ENCODE results near the gene LRRC27.
"Not testable (repeated sequence)": the region's sequence is repeated elsewhere in the genome, so short reads cannot be mapped to it uniquely, and the experiment has no call there.

Gene LRRC27

DNA sequence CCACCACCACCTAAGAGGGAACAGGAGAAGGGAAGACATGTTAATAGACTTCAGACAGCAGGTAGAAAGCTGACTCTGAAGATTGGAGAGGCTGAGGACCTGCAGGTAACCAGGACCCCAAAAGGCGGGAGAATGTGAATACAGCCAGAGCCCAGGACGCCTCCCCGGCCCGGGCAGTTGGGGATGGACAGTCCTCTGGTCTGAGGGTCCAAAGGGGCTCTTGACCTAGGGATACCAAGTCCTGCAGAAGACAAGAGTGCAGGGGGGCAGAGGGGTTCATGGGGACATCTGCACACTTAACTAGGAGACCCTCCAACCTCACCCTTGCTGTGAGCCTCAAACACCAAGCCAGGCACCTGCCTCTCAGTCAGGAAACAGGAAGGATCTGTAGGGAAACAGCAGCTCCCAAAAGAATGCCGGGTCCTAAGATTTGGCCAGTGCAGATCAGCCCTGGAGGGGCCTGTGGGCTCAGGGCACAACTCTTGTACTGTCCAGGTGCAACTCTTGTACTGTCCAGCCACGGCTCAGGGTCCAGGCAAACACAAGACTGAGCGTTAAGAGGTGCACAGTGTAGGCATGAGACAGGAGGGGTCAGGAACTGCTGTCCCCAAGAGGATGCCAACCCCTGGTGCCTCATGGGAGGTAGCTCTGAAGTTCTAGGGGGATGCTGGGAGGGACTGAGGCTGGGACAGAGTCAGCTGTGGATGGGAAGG is 22.0 kb upstream of the LRRC27 start:
- CTCF ChIA-PET = no interaction called here
- TF ChIP-seq CTCF (IDR thresholded peaks at IDR 0.05; ENCODE audit: insufficient read depth, low read length, missing control alignments) = no peak
- POLR2A ChIA-PET = no interaction called here
- DNase-seq (ENCODE audit: low read depth, low spot score) = no peak
- H3K4me3 ChIP-seq (ENCODE audit: low read depth, low read length) = no peak overlapping the region

DNA sequence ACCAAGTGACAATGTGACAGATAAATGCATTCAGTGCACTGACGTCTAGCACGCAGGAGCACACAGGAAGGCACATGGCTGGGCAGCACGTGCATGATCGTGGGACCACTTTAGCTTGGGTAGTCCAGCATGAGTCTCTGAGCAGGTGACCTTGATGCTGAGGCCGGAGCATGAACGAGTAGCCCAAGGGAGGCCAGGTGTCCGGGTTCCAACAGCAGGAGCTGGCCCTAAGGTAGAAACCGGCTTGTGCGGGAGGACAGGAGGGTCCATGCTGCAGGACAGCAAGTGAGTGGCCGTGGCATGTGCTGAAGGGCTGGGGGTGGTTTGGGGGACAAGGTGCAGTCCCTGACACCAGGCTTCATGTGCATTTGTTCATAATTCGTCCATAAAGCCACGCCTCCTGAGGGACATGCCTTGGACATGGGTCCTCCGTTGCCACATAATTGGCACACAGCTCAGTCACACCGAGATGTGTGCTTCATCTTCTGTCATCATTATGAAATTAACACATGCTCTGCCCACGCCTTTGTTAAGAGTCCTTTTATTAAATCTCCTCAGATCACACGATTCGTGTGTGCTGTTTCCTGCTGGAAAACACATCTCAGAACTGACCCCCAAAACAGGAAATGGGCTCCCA is 21.2 kb upstream of the LRRC27 start:
- POLR2A ChIA-PET = no interaction called here
- no peak overlapping the region for H3K4me3 ChIP-seq (ENCODE audit: low read depth, low read length)
- no peak for TF ChIP-seq CTCF (IDR thresholded peaks at IDR 0.05; ENCODE audit: insufficient read depth, low read length, missing control alignments)
- DNase-seq (ENCODE audit: low read depth, low spot score) = no peak
- CTCF ChIA-PET = no interaction called here

GRCh38 chr10:132311338-132311939 is 20.6 kb upstream of the LRRC27 start:
- ChIA-PET CTCF (no interaction called here), POLR2A (no interaction called here)
- DNase-seq (ENCODE audit: low read depth, low spot score) = no peak
- TF ChIP-seq CTCF (IDR thresholded peaks at IDR 0.05; ENCODE audit: insufficient read depth, low read length, missing control alignments) = no peak
- H3K4me3 ChIP-seq (ENCODE audit: low read depth, low read length) = no peak overlapping the region

DNA sequence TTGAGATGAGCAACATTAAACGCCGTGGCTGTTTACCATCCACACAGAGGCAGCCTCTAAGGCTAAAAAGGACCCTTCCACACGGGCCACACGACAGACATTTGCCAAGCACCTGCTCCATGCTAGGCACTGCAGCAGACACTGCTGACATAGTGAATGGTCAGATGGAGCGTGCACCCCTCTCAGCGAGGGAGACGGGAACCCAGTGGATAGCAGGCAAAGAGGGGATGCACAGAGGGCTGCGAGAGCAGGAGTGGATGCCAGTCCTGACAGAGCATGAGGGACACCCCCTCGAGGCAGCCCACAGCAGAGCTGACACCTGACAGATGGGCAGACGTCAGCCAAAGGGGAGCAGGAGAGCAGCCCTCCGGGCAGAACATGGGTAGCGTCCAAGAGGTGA is 18.7 kb upstream of the LRRC27 start:
- no peak for TF ChIP-seq CTCF (IDR thresholded peaks at IDR 0.05; ENCODE audit: insufficient read depth, low read length, missing control alignments)
- H3K4me3 ChIP-seq (ENCODE audit: low read depth, low read length) = no peak overlapping the region
- no peak for DNase-seq (ENCODE audit: low read depth, low spot score)
- ChIA-PET CTCF (no interaction called here), POLR2A (no interaction called here)

DNA sequence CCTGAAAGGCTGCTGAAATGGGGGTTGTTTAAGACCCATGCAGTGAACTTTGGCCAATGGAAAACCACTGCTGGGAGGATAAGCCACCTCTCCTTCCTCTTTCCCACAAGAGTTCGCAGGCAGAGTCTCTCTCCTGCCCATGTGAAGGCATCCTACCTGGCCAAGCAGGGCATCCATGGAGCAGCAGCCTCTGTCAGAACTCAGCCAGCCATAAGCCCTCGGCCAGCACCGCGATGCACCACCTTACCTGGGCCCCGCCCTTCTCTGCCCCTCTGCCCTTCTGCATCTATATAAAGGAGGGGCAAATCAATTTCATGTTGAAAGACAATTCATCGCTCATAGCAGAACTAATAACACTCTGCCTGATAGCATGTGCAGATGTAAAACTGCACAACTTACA is 18.1 kb upstream of the LRRC27 start:
- CTCF ChIA-PET = interaction anchor here (1.3 kb wide), 1 partner anchor 38 kb away, joined by 3 read pairs; no protein-coding TSS in a partner anchor
- POLR2A ChIA-PET = no interaction called here
- TF ChIP-seq CTCF (IDR thresholded peaks at IDR 0.05; ENCODE audit: insufficient read depth, low read length, missing control alignments) = no peak
- DNase-seq (ENCODE audit: low read depth, low spot score) = no peak
- H3K4me3 ChIP-seq (ENCODE audit: low read depth, low read length) = no peak overlapping the region

DNA sequence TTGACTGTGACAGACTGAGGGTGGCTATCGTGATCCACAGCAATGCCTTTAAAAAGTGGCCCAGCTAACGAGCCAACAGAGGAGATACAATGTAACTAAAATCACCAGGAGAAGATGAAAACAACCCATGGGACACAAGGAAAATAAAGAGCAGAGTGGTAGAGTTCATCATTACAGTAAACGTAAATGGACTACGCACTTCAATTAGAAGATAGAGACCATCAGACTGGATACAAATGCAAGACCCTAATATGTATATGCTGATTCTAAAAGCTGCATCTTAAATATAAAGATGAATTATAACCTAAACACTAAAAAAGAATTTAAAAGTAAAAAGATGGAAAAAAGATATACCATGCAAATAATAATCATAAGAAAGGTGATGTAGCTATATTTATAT is 17.7 kb upstream of the LRRC27 start:
- CTCF ChIA-PET = interaction anchor here (1.3 kb wide), 1 partner anchor 37 kb away, joined by 3 read pairs; no protein-coding TSS in a partner anchor
- POLR2A ChIA-PET = no interaction called here
- DNase-seq (ENCODE audit: low read depth, low spot score) = no peak
- no peak overlapping the region for H3K4me3 ChIP-seq (ENCODE audit: low read depth, low read length)
- no peak for TF ChIP-seq CTCF (IDR thresholded peaks at IDR 0.05; ENCODE audit: insufficient read depth, low read length, missing control alignments)

DNA sequence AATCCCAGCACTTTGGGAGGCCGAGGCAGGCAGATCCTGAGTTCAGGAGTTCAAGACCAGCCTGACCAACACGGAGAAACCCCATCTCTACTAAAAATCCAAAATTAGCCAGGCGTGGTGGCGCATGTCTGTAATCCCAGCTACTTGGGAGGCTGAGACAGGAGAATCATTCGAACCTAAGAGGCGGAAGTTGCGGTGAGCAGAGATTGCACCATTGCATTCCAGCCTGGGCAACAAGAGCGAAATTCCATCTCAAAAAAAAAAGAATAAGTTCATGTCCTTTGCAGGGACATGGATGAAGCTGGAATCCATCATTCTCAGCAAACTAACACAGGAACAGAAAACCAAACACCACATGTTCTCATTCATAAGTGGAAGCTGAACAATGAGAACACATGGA is 17.1 kb upstream of the LRRC27 start:
- POLR2A ChIA-PET; DNase-seq (ENCODE audit: low read depth, low spot score); H3K4me3 ChIP-seq (ENCODE audit: low read depth, low read length): not testable (repeated sequence)
- CTCF ChIA-PET = interaction anchor here (1.3 kb wide), 1 partner anchor 37 kb away, joined by 3 read pairs; no protein-coding TSS in a partner anchor

Data from AG04449 (cell line).